GM23338 (cell line): ENCODE data around the gene MRPL1. TPM values are rescaled to one million over a fixed set of nuclear protein-coding genes. Genes with fewer than 3 reads are reported as not detected.

Experiments
- ATAC-seq: fragments of 200-7000 bp; cut with Tn5 transposase; 3 replicates; pipeline ENCODE4 v1.9.1; 2020
- DNase-seq: peaks from one replicate; pipeline ENCODE4 v3.0.0-alpha.2; 2015; ENCODE audit warnings: low spot score
- H2AFZ ChIP-seq: fragments of 200-600 bp; sonication (generic); 2 replicates; pipeline ENCODE4 v1.8.0; 2016; ENCODE audit warnings: antibody characterized with exemption, mild to moderate bottlenecking, moderate library complexity
- H3F3A ChIP-seq: fragments of 200-600 bp; sonication (generic); replicated peaks from 2 replicates; pipeline ENCODE4 v1.8.0; 2017; ENCODE audit warnings: antibody characterized with exemption, mixed run types, low read depth
- H3K27ac ChIP-seq: fragments of 200-600 bp; sonication (generic); 2 replicates; pipeline ENCODE4 v1.6.1; 2016; ENCODE audit warnings: low read depth
- H3K27me3 ChIP-seq: fragments of 200-600 bp; sonication (generic); 2 replicates; pipeline ENCODE4 v1.8.0; 2016; ENCODE audit warnings: mild to moderate bottlenecking, mixed run types, moderate library complexity; ENCODE audit not compliant: insufficient read depth
- H3K36me3 ChIP-seq: fragments of 200-600 bp; sonication (generic); 2 replicates; pipeline ENCODE4 v1.8.0; 2016; ENCODE audit warnings: mild to moderate bottlenecking; ENCODE audit not compliant: insufficient read depth
- H3K4me1 ChIP-seq: fragments of 200-600 bp; sonication (generic); 2 replicates; pipeline ENCODE4 v1.8.0; 2016; ENCODE audit warnings: mild to moderate bottlenecking, moderate library complexity; ENCODE audit not compliant: insufficient read depth
- H3K4me2 ChIP-seq: fragments of 200-600 bp; sonication (generic); 2 replicates; pipeline ENCODE4 v1.7.1; 2017; ENCODE audit warnings: mixed run types
- H3K4me3 ChIP-seq: fragments of 200-600 bp; sonication (generic); 2 replicates; pipeline ENCODE4 v1.6.1; 2016; ENCODE audit warnings: mixed run types
- H3K79me2 ChIP-seq: fragments of 200-600 bp; sonication (generic); replicated peaks from 2 replicates; pipeline ENCODE4 v1.8.0; 2017; ENCODE audit warnings: mild to moderate bottlenecking; ENCODE audit not compliant: insufficient read depth
- H3K9me2 ChIP-seq: fragments of 200-600 bp; sonication (generic); 2 replicates; pipeline ENCODE4 v1.8.0; 2017; ENCODE audit not compliant: insufficient read depth
- H4K20me1 ChIP-seq: fragments of 200-600 bp; sonication (generic); replicated peaks from 2 replicates; pipeline ENCODE4 v1.8.0; 2017; ENCODE audit warnings: mild to moderate bottlenecking; ENCODE audit not compliant: insufficient read depth
- H3K27ac Mint-ChIP-seq: 2 replicates; pipeline ENCODE4 v1.8.0; 2020; ENCODE audit warnings: inconsistent platforms, mild to moderate bottlenecking, moderate library complexity, mixed read lengths
- H3K27me3 Mint-ChIP-seq: 3 replicates; pipeline ENCODE4 v1.8.0; 2022; ENCODE audit warnings: low read depth, mild to moderate bottlenecking, moderate library complexity, mixed read lengths, inconsistent platforms; ENCODE audit not compliant: insufficient read depth, poor library complexity
- H3K36me3 Mint-ChIP-seq: 3 replicates; pipeline ENCODE4 v1.8.0; 2021; ENCODE audit warnings: low read depth, mild to moderate bottlenecking, inconsistent platforms, moderate library complexity, mixed read lengths
- H3K4me1 Mint-ChIP-seq: 3 replicates; pipeline ENCODE4 v1.8.0; 2020; ENCODE audit warnings: mild to moderate bottlenecking, inconsistent platforms, mixed read lengths
- H3K4me3 Mint-ChIP-seq: 3 replicates; pipeline ENCODE4 v1.8.0; 2021; ENCODE audit warnings: moderate library complexity, mild to moderate bottlenecking, inconsistent platforms, mixed read lengths
- H3K9me3 Mint-ChIP-seq: 3 replicates; pipeline ENCODE4 v1.8.0; 2020; ENCODE audit warnings: moderate library complexity, mild to moderate bottlenecking, inconsistent platforms, mixed read lengths
- CREB1 ChIP-seq: fragments of 250-450 bp; sonication (Bioruptor Pico); IDR thresholded peaks from 2 replicates; pipeline ENCODE4 v1.5.0; 2020; ENCODE audit warnings: low read depth, mild to moderate bottlenecking, moderate library complexity
- CTCF ChIP-seq, 2 experiments: fragments of 200-600 bp in 1 of 2; sonication (generic) in 1 of 2; conservative IDR thresholded peaks; 2 replicates each; pipeline versions ENCODE4 v1.5.1 to v1.6.1; 2016 to 2017; ENCODE audit warnings: antibody characterized with exemption in 2 of 2, low read depth in 2 of 2, mild to moderate bottlenecking in 2 of 2, moderate library complexity in 1 of 2
- EZH2 ChIP-seq: fragments of 200-600 bp; sonication (generic); IDR thresholded peaks from one replicate; pipeline ENCODE4 v1.8.0; 2017; ENCODE audit warnings: antibody characterized with exemption, mild to moderate bottlenecking, low read depth; ENCODE audit not compliant: unreplicated experiment
- EZH2phosphoT487 ChIP-seq: fragments of 200-600 bp; sonication (generic); IDR thresholded peaks from one replicate; pipeline ENCODE4 v1.8.1; 2018; ENCODE audit warnings: antibody characterized with exemption; ENCODE audit not compliant: unreplicated experiment
- JUNB ChIP-seq: IDR thresholded peaks from one replicate; pipeline ENCODE4 v1.6.1; 2016; ENCODE audit warnings: antibody characterized with exemption; ENCODE audit not compliant: unreplicated experiment
- NANOG ChIP-seq: IDR thresholded peaks from 2 replicates; pipeline ENCODE4 v1.6.1; 2016; ENCODE audit warnings: antibody characterized with exemption, borderline replicate concordance
- POLR2AphosphoS5 ChIP-seq: IDR thresholded peaks from 2 replicates; pipeline ENCODE4 v1.6.1; 2016; ENCODE audit warnings: antibody characterized with exemption, low read depth
- REST ChIP-seq: IDR thresholded peaks from one replicate; pipeline ENCODE4 v1.6.1; 2018; ENCODE audit warnings: antibody characterized with exemption; ENCODE audit not compliant: unreplicated experiment
- STAT1 ChIP-seq: IDR thresholded peaks from one replicate; pipeline ENCODE4 v1.6.1; 2016; ENCODE audit warnings: antibody characterized with exemption; ENCODE audit not compliant: unreplicated experiment
- ZNF114 ChIP-seq: fragments of 250-450 bp; sonication (Bioruptor Pico); IDR thresholded peaks from 2 replicates; pipeline ENCODE4 v1.5.0; 2020; ENCODE audit warnings: mild to moderate bottlenecking, moderate library complexity
- ZNF331 ChIP-seq: fragments of 250-450 bp; sonication (Bioruptor Pico); IDR thresholded peaks from 2 replicates; pipeline ENCODE4 v1.5.0; 2020; ENCODE audit warnings: low read depth, mild to moderate bottlenecking, moderate library complexity
- polyA plus RNA-seq: library from polyadenylated mRNA; unstranded; fragments of >200 nt; fragmentation: Nextera tagmentation; extraction: Ambion mirVana; gene quantifications from 2 replicates; pipeline ENCODE4 v1.2.1, GENCODE V29; 2016
- total RNA-seq: library from RNA; depleted of rRNA; stranded (reverse); fragments of >200 nt; shearing (Covaris generic); gene quantifications from 2 replicates; pipeline ENCODE4 v1.2.3, GENCODE V29; 2014
- TF ChIP-seq, protein P1 (sequence below): IDR thresholded peaks from 2 replicates; pipeline ENCODE4 v1.6.1; 2016; ENCODE audit warnings: antibody characterized with exemption
- TF ChIP-seq, protein P2 (sequence below): fragments of 250-450 bp; sonication (Bioruptor Pico); IDR thresholded peaks from 2 replicates; pipeline ENCODE4 v1.5.0; 2020; ENCODE audit warnings: mild to moderate bottlenecking, moderate library complexity

The MRPL1 gene
- total and polyA plus RNA-seq, 2 experiments from 2014 or later = 29.2 to 46.5 TPM

DNA sequence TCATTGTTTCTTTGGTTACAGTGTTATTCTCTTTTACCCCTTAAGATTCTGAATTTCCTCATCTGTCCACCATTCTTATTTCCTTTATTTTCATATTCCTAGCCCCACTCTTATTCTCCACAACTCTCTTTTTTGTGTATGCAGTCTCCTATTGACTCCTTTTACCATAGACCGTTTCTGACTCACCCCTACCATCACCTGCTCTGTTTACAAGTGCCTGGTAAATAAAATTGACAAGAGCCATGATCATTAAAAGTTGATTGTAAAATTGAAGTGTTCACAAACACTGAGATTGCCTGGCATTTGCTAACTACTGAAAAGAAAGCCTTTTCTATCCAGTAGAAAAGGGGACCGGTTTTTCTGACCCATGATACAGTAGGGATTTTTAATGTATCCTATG lies 54.4 kb downstream of the MRPL1 start:
- peaks cover 6% of the 10 kb centered on the region; the same call in 2 of the 3 replicates for H3K4me1 Mint-ChIP-seq
- H3K27me3 ChIP-seq = no peaks in the 10 kb centered on the region
- no peaks in the 10 kb centered on the region for H3K36me3 ChIP-seq
- H3K27me3 Mint-ChIP-seq = no peaks in the 10 kb centered on the region
- H3K9me3 Mint-ChIP-seq = no peaks in the 10 kb centered on the region
- no peak overlapping the region for H3K4me3 Mint-ChIP-seq
- H4K20me1 ChIP-seq = no peaks in the 10 kb centered on the region; the same call in 1 of the 2 replicates
- H3K4me2 ChIP-seq = no peak overlapping the region
- ATAC-seq = no peak
- no peaks in the 10 kb centered on the region for H3K79me2 ChIP-seq
- no peaks in the 10 kb centered on the region for H3F3A ChIP-seq
- 0 out of 2 replicates have a peak overlapping the region, but pooled peaks have one; percentile 6 for H3K27ac Mint-ChIP-seq
- H3K27ac ChIP-seq = peak overlapping the region; percentile 23; the same call in 1 of the 2 replicates
- H3K4me3 ChIP-seq = no peak overlapping the region
- TF ChIP-seq CTCF (conservative IDR thresholded peaks at IDR 0.05; ENCODE audit: low read depth in 2 of 2) (no peak), ZNF331 (CRISPR knock-in tag) (no peak), EZH2phosphoT487 (no peak), JUNB (no peak), POLR2AphosphoS5 (no peak), NANOG (no peak), REST (no peak), STAT1 (no peak), ZNF114 (CRISPR knock-in tag) (no peak), EZH2 (no peak), CREB1 (CRISPR knock-in tag) (no peak)
- TF ChIP-seq, protein P1, sequence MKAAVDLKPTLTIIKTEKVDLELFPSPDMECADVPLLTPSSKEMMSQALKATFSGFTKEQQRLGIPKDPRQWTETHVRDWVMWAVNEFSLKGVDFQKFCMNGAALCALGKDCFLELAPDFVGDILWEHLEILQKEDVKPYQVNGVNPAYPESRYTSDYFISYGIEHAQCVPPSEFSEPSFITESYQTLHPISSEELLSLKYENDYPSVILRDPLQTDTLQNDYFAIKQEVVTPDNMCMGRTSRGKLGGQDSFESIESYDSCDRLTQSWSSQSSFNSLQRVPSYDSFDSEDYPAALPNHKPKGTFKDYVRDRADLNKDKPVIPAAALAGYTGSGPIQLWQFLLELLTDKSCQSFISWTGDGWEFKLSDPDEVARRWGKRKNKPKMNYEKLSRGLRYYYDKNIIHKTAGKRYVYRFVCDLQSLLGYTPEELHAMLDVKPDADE = no peak
- TF ChIP-seq, protein P2, sequence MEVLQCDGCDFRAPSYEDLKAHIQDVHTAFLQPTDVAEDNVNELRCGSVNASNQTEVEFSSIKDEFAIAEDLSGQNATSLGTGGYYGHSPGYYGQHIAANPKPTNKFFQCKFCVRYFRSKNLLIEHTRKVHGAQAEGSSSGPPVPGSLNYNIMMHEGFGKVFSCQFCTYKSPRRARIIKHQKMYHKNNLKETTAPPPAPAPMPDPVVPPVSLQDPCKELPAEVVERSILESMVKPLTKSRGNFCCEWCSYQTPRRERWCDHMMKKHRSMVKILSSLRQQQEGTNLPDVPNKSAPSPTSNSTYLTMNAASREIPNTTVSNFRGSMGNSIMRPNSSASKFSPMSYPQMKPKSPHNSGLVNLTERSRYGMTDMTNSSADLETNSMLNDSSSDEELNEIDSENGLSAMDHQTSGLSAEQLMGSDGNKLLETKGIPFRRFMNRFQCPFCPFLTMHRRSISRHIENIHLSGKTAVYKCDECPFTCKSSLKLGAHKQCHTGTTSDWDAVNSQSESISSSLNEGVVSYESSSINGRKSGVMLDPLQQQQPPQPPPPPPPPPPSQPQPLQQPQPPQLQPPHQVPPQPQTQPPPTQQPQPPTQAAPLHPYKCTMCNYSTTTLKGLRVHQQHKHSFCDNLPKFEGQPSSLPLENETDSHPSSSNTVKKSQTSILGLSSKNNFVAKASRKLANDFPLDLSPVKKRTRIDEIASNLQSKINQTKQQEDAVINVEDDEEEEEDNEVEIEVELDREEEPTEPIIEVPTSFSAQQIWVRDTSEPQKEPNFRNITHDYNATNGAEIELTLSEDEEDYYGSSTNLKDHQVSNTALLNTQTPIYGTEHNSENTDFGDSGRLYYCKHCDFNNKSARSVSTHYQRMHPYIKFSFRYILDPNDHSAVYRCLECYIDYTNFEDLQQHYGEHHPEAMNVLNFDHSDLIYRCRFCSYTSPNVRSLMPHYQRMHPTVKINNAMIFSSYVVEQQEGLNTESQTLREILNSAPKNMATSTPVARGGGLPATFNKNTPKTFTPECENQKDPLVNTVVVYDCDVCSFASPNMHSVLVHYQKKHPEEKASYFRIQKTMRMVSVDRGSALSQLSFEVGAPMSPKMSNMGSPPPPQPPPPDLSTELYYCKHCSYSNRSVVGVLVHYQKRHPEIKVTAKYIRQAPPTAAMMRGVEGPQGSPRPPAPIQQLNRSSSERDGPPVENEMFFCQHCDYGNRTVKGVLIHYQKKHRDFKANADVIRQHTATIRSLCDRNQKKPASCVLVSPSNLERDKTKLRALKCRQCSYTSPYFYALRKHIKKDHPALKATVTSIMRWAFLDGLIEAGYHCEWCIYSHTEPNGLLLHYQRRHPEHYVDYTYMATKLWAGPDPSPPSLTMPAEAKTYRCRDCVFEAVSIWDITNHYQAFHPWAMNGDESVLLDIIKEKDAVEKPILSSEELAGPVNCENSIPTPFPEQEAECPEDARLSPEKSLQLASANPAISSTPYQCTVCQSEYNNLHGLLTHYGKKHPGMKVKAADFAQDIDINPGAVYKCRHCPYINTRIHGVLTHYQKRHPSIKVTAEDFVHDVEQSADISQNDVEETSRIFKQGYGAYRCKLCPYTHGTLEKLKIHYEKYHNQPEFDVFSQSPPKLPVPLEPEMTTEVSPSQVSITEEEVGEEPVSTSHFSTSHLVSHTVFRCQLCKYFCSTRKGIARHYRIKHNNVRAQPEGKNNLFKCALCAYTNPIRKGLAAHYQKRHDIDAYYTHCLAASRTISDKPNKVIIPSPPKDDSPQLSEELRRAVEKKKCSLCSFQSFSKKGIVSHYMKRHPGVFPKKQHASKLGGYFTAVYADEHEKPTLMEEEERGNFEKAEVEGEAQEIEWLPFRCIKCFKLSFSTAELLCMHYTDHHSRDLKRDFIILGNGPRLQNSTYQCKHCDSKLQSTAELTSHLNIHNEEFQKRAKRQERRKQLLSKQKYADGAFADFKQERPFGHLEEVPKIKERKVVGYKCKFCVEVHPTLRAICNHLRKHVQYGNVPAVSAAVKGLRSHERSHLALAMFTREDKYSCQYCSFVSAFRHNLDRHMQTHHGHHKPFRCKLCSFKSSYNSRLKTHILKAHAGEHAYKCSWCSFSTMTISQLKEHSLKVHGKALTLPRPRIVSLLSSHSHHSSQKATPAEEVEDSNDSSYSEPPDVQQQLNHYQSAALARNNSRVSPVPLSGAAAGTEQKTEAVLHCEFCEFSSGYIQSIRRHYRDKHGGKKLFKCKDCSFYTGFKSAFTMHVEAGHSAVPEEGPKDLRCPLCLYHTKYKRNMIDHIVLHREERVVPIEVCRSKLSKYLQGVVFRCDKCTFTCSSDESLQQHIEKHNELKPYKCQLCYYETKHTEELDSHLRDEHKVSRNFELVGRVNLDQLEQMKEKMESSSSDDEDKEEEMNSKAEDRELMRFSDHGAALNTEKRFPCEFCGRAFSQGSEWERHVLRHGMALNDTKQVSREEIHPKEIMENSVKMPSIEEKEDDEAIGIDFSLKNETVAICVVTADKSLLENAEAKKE (CRISPR knock-in tag) = no peak
- no peaks in the 10 kb centered on the region for H3K9me2 ChIP-seq
- DNase-seq = no peak
- H2AFZ ChIP-seq = no peak overlapping the region
- no peaks in the 10 kb centered on the region for H3K4me1 ChIP-seq
- H3K36me3 Mint-ChIP-seq = no peaks in the 10 kb centered on the region
